NCI-H1417 treated with DMSO at 0.1 percent for 48 hours (cell line): ENCODE data around the gene PKM.
"Not testable (repeated sequence)": the region's sequence is repeated elsewhere in the genome, so short reads cannot be mapped to it uniquely, and the experiment has no call there.

Experiments used
- DNase-seq: peaks from one replicate; lab custom pipeline; 2025; lab: John Stamatoyannopoulos, UW

The PKM gene

DNA sequence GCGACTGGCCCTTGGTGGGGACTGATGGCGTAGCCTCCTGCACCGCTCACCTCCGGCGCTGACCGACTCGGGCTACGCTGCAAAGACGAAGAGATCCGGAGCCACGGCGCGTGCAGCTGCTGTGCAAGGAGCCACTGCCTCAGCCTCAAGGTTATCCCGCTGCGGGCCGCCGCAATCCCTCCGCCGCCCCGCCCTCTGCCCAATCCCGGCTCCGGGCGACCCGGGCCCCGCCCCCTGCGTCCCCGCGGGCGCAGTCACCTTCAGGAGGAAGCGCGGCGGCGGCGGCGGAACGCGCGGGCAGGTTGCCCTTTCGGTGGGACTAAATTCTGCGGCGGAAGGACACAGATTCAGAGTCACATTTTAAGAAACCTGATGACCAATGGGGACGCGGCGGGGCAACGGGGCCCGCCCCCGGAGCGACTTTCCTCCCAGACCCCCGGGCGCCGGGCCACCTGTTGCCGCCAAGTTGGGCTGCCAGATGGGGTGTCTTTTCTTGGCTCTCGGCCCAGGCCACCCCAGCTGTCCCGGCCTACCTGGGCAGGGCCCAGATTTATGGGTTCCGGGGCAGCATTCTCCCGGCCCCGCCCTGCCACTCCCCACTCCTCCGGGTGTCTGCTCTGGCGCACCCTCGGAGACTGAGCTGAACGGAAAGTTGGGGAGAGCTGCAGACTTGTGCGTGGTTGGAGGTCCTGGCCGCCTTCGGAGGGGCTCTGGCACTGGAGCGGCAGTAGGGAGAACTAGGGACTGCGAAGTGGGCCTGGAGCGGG is at the start of gene PKM:
PKM (minus strand) TSS at position 125 of the 767 bp plus-strand sequence. CDS start 12,093 bp downstream, outside the sequence.
- peak; percentile 88 for DNase-seq

DNA sequence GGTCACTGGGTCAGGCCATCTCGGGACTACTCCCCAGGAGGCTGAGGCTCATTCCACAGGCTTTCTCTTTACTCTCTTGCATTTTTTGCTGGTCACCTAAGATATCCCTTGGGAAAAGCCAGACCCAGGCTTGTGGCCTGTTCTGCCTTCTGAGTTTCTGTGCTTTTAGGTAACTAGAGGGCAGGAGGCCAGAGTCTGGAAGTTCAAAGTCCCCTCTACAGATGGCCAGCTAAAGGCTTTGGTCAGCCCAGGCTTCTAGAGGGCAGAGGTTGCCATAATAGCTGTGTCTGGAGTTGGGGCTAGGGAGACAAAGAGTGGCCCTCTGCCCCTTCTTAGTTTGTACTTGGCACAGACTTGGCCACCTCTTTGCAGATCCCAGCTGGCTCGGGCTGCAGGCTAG is 49.8 kb upstream of the PKM start:
- no peak for DNase-seq

DNA sequence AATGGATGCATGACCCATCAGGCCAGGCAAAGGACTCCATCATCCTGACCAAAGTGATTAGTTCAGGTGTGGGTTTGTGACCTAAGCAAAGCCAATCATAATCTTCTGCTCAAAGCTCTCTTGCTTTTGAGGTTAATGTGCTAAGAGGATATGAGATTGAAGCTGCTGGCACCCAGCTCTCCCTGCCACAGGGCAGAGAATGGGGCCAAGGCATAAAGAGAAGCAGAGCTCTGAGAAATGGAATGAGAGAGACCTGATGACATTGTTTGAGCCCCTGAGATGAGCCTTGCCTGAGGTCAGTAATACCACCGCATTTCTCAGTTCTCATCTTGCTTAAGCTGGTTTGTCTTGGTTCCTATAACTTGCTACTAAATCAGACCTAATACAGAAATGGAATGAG is 47.7 kb upstream of the PKM start:
- DNase-seq, result no peak

DNA sequence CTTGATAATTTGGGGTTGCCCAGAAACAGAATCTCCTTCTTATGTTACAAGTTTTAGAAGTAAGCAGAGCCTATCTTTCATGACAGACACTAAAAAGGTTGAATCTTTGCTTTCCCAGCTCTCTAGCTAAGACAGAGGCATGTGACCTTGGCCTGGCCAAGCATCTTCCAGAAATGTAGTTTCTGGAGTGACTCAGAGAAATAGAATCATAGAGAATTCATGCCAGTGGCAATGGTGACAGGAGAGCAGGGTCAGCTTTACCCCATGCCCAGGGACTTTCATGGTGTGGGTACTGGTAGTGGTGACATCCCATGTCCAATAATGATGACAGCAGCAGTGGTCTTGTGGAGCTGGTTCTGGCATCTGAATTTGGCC is 45.3 kb upstream of the PKM start:
- DNase-seq, result no peak

DNA sequence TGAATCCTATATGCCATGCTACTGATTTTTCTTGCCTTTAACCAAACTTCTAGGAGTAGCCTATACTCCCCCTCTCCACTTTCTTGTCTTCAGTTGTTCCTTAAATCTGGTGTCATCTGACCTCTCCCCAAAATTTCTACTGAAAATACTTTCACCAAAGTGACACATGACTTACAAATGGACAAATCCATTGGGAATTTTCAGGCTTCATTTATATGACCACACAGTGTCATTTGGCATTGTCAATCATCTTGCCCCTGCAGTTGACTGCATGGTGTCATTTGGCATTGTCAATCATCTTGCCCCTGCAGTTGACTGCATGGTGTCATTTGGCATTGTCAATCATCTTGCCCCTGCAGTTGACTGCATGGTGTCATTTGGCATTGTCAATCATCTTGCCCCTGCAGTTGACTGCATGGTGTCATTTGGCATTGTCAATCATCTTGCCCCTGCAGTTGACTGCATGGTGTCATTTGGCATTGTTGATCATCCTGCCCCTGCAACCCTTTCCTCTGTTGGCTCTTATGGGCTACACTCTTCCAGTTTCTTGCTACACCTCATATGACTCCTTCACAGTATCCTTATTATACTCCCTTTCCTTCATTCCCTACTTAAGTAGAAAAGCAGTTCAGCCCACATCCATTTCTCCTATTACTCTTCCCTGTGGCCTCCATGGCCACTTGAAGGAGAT is 44.8 kb upstream of the PKM start:
- not testable (repeated sequence) for DNase-seq

DNA sequence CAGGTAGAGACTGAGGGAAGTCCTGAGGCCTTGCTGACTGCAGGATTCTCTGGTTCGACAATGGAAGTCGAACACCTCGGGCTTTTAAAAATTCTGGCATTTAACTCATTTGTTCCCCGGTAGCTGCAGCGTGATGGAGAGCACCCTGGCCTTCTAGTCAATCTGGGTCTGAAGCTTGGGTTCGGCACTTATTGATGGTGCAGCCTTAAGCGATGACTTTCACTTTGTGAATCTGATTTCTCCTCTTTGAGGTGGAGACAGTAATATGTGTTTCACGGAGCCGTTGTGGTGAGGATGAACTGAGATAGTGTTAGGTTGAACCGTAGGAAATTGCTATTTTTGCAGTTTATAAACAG is 42.0 kb upstream of the PKM start:
- no peak for DNase-seq

DNA sequence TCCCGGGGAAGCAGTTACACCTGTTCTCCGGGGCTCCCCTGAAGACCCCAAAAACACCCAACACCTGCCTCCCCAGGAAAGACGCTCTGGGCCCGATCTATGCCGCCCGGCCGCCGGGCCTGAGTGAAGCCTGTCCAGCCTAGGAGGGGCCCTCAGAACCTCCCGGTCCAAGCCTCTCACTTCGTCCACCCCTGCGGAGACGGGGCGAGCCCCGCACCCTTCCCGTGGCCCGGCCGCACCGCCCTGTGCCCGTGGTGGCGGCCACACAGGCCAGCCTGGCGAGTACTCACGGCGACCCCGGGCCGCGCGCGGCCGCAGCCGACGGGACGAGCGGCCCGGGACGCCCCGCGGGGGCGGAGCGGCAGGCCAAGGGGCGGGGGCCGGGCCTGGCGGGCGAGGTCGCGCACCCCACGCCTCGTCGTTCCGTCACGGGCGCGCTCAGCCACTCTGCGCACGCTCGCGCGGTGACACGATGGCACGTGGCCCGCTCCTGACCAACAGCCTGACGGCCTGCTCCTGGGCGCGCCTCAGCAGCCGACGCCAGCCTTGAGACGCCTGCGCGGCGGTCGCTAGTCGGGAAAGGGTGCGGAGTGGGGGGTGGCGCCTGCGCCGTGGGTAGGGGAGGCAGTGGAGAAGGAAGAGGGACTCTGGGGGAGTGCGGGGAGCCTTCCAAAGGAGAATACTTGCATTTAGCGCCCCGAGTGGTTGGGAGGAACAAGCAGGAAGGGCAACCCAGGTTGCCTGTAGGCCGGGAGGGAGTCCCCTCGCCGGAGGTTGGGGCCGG is 41.4 kb upstream of the PKM start, which contains the start of gene PARP6:
PARP6 (minus strand) TSS at position 342 of the 784 bp plus-strand sequence. CDS start 5,077 bp downstream, outside the sequence.
- DNase-seq, result peak; percentile 95

DNA sequence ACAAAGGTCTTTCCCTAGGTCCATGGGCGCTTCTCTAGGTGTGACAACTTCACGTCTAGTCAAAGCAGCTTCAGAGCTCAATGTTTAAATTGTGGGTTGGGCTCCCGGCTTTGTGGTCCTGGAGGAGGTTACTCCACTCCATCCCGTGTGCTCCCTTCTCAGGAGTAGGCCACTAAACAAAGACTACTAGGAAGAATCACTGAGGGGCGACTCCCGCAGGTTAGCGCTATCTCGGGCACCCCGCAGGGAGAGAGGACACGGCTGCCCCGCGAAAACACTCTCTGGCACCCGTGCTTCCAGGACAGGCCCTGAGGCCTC is 40.9 kb upstream of the PKM start:
- DNase-seq, result no peak

DNA sequence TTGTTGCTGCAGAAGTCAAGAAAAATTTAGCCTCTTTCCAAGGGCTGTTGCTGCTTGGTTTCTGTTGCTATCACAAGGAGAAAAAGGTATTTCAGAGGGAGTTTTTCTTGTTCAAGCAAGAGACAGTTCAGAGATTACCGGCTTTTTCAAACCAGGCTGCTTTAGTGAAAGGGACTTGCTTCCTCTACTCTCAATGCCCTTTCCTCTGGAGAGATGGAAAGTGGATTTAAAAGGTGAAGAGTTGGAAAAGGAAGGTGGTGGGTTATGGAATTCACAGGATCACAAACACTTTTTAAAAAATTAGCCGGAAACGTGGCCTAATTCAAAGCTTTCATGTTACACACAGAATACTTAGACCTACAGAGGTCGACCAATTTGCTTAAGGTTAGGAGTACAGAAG is 40.2 kb upstream of the PKM start:
- DNase-seq, result no peak

DNA sequence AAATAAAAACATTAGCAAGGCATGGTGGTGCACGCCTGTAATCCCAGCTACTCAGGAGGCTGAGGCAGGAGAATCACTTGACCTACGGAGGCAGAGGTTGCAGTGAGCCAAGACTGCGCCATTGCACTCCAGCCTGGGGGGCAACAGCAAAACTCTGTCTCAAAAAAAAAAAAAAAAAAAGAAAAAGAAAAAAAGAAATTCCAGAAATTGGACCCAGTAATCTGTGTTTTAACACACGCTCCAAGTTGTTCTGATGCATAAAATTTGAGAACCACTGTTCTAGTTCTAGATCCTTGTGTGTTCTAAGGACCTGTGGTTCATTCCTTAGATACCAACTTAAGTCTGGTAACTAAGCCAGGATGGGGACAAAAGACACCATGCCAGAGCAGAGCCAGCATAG is 38.7 kb upstream of the PKM start:
- no peak for DNase-seq

DNA sequence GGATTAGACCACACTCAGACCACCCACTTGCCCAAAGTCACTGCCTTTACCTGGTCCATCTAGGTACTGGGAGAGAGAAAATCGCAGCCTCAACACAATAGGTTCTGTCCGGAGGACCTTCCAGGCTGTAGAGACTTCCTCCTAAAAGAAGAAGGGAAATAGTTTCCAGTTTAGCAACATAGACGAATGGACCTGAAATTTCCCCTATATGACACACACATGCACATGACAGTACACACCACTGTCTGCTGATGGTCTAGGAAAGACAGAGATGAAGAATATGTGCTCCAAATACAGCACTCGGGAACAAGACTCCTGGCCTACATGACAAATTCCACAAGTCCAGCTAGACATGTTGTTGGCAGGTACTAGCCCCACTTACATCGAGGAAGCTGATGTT is 34.0 kb upstream of the PKM start:
- no peak for DNase-seq

DNA sequence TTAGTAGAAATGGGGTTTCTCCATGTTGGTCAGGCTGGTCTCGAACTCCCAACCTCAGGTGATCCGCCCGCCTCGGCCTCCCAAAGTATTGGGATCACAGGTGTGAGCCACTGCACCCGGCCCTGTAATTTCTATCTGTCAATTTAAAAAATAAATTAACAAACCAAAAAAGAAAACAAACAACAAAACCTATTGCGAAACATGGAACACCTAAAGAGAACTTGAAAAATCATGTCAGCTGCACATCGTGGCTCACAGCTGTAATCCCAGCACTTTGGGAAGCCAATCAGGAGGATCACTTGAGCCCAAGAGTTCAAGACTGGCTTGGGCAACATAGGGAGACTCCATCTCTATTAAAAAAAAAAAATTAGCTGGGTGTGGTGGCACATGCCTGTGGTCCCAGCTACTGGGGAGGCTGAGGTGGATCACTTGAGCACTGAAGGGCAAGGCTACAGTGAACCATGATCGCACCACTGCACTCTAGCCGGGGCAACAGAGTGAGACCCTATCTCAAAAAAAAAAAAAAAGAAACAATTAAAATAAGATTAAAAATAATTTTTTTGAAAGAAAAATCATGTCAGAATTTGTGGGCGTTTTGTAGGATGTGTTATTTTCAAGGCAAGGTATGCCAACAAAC is 21.8 kb upstream of the PKM start:
- no peak for DNase-seq

DNA sequence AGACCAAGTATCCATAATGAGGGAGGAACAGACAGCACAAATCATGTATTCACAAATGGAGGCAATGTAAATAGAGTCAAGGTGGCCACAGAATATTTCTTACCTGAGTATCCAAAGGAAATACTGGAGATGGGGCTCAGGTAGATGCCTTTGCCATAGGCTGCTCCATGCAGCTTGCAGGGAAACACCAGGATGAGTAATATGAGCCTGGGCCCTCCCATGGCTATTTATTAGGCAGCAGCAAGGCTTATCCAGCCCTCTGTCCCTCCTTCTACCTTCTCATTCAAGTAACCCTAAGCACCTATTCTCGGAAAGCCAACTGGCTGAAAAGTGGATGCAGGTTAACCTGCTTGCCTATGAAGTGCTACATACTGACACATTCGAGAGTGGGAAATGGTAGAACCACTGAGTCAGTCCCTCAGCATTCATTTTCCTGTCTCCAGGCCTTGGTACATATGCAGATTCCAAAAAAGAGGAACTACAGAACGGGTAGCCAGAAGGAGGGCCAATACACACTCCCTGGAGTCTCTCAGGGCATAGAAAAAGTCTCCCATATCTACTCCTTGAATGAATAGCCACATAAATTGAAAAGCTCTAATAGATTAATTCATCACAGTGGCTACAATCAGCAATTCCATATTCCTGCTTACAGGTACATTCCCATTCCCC is 18.3 kb upstream of the PKM start:
- DNase-seq, result no peak

DNA sequence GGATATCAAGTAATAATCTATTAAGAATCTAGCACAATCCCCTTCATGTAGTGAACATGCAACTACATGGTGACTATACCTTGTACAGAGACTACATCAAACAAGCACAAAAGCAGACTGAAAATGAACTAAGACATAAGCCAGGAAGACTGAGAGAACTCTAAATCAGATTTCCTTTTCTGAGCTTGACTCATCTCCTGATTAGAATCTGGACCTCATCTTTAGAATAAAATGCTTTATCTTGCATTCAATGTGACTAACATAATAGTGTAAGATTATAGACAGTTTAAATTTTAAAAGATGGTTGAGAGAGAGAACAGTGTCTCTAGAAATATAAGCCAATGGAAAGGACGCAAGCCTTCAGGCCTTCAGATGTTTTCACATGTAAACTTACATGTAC is 17.5 kb upstream of the PKM start:
- no peak for DNase-seq

DNA sequence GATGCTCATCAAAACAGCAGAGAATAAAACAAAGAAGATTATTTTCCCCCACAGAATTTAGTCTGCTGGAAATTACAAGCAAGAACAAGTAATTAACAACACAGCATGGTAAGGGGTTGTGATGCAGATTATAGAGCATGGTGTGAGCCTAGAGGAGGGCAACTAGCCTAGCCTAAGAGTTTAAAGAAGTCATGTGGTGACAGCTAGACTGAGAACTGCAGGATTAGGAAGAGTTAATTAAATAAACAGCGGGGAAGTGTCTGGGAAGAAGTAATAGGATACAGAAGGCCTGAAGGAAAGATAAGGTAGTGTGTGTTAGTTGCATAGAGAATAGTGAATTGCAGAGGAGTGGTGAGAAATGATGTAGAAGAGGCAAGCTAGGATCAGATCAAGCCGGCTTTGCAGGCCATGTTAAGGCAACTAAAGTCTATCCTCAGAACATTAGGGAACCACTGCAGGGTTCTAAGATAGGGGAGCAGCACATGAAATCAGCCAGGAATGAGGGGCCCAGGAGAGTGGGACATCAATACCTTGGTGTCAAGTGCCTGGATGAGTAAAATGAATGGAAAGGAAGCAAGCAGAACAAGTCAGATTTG is 11.9 kb upstream of the PKM start:
- no peak for DNase-seq

DNA sequence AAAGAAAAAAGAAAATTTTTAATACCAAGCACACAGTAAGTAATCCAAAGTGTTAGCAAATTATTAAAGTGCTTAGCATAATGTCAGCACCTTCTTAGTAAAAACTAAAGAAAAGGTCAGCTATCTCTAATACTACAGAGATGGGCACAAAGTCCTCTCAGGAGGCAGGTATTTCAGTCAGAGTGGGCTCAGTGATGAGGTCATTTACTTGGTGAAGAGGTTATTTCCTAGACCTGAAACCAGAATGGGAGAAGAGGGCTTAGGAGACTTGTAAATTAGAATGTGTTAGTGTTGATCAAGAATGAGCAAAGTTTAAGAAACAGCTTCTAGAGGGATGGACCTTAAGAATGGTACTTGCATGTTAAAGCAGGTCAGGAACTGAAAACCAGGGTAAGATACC is 8.7 kb upstream of the PKM start:
- DNase-seq, result no peak

DNA sequence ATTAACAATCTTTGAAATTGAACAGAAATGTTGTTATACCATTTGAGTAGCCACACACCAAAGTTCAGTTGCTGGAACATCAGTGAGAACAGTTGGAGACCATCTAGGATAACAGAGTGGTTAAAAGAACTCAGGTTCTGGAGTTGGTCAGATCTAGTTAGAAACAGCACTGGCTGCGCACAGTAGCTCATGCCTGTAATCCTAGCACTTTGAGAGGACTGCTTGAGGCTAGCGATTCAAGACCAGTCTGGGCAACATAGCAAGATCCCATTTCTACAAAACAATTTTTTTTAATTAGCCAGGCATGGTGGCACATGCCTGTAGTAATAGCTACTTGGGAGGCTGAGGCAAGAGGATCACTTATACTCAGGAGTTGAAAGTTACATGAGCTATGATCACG is 7.6 kb upstream of the PKM start:
- no peak for DNase-seq

DNA sequence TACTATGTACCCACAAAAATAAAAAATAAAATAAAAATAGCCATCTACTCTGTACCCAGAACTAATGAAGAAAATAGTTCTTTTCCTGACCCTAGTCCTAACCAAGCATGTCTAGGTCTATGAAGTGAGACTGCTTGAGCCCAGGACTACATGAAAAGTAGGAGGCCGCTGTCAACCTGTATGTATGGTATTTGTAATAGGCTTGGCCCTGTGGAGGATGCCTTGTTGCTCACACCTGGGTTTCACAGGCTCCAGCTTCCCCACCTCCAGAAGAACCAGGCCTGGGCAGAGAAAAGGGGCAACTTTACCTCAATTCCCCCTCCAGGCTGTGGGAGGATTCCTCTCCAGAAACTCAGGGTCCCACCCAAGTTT is 6.8 kb upstream of the PKM start:
- no peak for DNase-seq

DNA sequence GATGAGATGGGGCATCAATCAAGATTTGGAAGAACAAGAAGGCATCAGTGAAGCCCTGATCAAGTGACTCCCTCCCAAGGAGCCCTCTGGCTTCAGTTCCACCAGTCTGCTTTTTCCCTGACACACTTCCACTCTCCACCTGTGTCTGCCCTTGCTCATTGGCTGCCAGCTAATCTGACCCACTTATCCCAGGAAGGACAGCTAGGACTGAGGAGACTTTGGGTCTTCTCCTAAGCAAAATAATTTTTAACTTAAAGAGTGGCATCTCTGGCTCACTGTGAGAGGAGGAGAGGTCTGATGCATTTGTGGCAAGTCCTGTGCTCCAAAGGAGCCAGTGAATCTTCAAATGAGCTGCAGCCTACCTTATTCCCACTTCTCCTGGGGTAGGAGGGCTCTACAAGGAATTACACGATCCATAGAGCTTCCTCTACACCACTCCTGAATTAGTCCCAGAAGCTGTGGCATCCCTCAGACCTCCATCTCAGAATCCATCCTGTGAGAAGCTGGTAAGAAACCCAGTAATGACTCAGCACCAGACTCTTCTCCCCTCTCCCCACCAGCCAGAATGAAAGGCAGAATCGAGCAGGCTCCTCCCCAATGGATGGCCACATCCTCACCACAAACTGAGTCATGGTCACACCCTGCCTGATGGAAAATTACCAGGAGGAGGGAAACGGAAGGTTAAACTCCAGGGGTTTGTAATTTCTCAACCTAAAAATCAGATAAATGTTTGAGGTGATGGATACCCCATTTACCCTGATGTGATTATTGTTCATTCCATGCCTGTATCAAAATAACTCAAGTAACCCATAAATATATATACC is 6.3 kb upstream of the PKM start:
- no peak for DNase-seq

DNA sequence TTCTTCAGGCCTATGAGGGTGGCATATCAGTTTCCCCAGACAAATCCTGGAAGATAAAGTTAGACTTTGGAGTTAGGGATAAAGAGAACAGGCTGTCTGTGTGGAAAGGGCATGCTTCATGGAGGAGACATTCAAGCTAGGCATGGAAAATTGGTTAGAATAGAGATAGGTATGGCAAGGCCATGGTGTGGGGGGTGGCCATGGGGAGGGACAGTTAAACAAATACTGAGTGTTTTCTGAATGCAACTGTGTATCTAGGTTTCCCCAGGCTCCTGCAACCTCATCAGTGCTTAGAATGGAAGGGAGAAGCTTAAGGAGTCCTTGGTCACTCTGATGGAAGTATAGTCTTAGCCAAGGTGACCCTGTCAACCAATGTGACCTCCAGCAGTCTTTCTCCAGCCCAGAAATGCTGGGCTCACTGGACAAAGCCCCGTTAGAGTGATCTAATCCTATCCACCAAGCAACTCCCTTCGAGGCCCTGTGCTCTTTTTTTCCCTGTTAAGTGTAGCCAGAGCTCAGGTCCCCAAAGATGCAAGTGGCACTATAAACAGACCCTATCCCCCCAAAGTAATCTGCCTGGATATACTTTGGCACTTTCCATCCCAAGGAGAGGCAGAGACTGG is 5.5 kb upstream of the PKM start:
- no peak for DNase-seq
